Measurements from ENCODE around the gene CAB39L. TPM values are rescaled to one million over a fixed set of nuclear protein-coding genes. Genes with fewer than 3 reads are reported as not detected.
"Not testable (repeated sequence)": the region's sequence is repeated elsewhere in the genome, so short reads cannot be mapped to it uniquely, and the experiment has no call there.

The CAB39L gene
- total and polyA plus RNA-seq, 5 donors = 15.4 to 31.7 (median 27.1) TPM

- H3K4me1 ChIP-seq (ENCODE audit: control insufficient read depth, insufficient read depth, low read length); DNase-seq; intact Hi-C loops (cut with DNase I); ATAC-seq; H3K4me3 ChIP-seq (ENCODE audit: low read length); H3K9me3 ChIP-seq (ENCODE audit: control insufficient read depth, low read length); H3K27ac ChIP-seq (ENCODE audit: low read length); H3K27me3 ChIP-seq (ENCODE audit: control insufficient read depth, insufficient read depth): not testable (repeated sequence)
- WGBS = 94% methylated on average over 3 of the region's 3 CpGs
Measured at GRCh38 chr13:49327145-49327544, 116.7 kb downstream of the CAB39L start.

DNA sequence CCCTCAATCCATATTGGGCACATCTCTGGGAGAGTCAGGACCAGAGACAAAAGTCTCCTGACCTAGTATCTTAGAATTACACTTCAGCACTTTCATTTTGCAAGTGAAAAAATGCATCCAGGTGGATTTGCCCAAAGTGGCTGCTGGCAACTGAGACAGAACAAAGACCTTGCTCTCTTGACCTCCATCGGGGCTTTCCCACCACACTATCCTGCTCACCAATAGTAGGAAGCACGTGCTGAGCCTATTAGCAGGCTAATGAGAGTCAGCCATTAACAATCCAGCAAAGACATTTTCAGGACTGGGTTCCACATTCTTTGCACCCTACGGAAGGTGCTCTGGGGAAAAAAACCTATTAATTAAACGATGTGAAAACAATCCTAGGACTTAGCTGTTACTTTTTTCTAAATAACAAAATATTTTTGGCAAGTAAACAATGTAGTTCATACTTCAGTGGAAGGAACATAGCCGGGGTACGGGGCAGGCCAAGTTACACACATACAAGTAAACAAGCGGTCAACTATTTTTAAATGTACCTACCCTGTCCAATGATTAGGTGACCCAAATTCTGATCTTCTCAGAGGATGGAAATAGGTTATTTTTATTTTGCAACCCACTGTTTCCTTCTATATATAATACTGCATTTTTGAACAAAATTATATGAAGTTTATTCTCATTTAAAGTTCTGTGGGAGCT is 117.5 kb downstream of the CAB39L start:
- WGBS = 57% methylated on average over 7 of the region's 7 CpGs
- DNase-seq (peak in 1 of 3 donors; percentile 71), ATAC-seq (peak in 1 of 2 donors; percentile 78)
- intact Hi-C loops (cut with DNase I) = no loop called here
- no peaks in the 10 kb centered on the region for H3K9me3 ChIP-seq (ENCODE audit: control insufficient read depth, low read length)
- peaks cover 1% of the 10 kb centered on the region for H3K4me1 ChIP-seq (ENCODE audit: control insufficient read depth, insufficient read depth, low read length)
- H3K27me3 ChIP-seq (ENCODE audit: control insufficient read depth, insufficient read depth) = no peaks in the 10 kb centered on the region
- peak overlapping the region; percentile 52 for H3K27ac ChIP-seq (ENCODE audit: low read length)
- no peak overlapping the region for H3K4me3 ChIP-seq (ENCODE audit: low read length)

DNA sequence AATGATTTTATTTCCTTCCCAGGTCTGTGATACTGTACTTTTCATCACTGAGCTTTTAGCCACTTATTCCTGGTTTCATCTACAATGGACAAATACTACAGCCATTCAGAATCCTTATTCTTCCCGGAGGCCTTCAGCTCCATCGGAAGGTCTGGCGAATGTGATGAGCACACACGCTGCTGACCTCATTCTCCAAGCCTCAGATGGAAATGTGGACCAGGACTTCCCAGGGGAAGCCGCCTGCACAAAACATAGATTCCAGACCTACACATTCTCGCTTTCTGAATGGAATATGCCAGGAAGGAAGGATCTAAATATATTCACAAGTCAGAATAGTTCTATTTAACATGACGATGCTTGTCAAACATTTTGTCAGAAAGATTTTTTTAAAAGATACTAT is 120.5 kb downstream of the CAB39L start:
- WGBS = 87% methylated on average over 7 of the region's 7 CpGs
- Histone ChIP-seq H3K9me3 (ENCODE audit: control insufficient read depth, low read length) (no peaks in the 10 kb centered on the region), H3K4me1 (ENCODE audit: control insufficient read depth, insufficient read depth, low read length) (peaks cover 3% of the 10 kb centered on the region), H3K27me3 (ENCODE audit: control insufficient read depth, insufficient read depth) (no peaks in the 10 kb centered on the region), H3K4me3 (ENCODE audit: low read length) (no peak overlapping the region), H3K27ac (ENCODE audit: low read length) (no peak overlapping the region)
- intact Hi-C loops (cut with DNase I) = no loop called here
- ATAC-seq (no peak), DNase-seq (no peak)

DNA sequence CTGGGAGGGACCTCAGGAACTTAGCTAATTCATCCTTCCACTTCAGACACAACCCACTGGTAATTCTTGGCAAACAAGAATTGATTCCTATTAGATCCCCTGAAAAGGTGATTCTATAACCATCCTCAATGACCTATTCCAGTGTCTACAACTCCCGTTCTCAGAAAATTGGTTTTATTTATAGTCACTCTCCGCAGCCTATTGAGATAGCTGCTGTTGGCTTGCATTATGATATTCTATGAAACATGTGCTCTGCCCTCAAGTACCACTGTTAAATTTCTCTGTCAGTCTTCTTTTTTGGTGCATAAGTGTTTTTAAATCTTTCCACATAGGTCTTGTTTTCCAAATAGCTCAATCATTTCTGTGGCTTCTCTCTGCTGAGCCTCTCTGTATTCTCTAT is 121.2 kb downstream of the CAB39L start:
- Histone ChIP-seq H3K9me3 (ENCODE audit: control insufficient read depth, low read length) (no peaks in the 10 kb centered on the region), H3K4me3 (ENCODE audit: low read length) (no peak overlapping the region), H3K27ac (ENCODE audit: low read length) (no peak overlapping the region), H3K27me3 (ENCODE audit: control insufficient read depth, insufficient read depth) (no peaks in the 10 kb centered on the region), H3K4me1 (ENCODE audit: control insufficient read depth, insufficient read depth, low read length) (peaks cover 3% of the 10 kb centered on the region)
- no peak for ATAC-seq
- no peak for DNase-seq
- intact Hi-C loops (cut with DNase I) = no loop called here
- WGBS = 68% methylated on average over 2 of the region's 2 CpGs

GRCh38 chr13:49320975-49321374 is 122.9 kb downstream of the CAB39L start:
- intact Hi-C loops (cut with DNase I) = no loop called here
- H3K9me3 ChIP-seq (ENCODE audit: control insufficient read depth, low read length) = no peaks in the 10 kb centered on the region
- WGBS = 89% methylated on average over 2 of the region's 2 CpGs
- no peak overlapping the region for H3K4me3 ChIP-seq (ENCODE audit: low read length)
- H3K27ac ChIP-seq (ENCODE audit: low read length) = no peak overlapping the region
- DNase-seq = no peak
- no peak for ATAC-seq
- peaks cover 2% of the 10 kb centered on the region for H3K4me1 ChIP-seq (ENCODE audit: control insufficient read depth, insufficient read depth, low read length)
- H3K27me3 ChIP-seq (ENCODE audit: control insufficient read depth, insufficient read depth) = no peaks in the 10 kb centered on the region

- no peak overlapping the region for H3K27ac ChIP-seq (ENCODE audit: low read length)
- H3K4me3 ChIP-seq (ENCODE audit: low read length) = no peak overlapping the region
- DNase-seq (peak in 1 of 3 donors; percentile 56), ATAC-seq (peak in 1 of 2 donors; percentile 55)
- peaks cover 2% of the 10 kb centered on the region for H3K4me1 ChIP-seq (ENCODE audit: control insufficient read depth, insufficient read depth, low read length)
- no peaks in the 10 kb centered on the region for H3K9me3 ChIP-seq (ENCODE audit: control insufficient read depth, low read length)
- intact Hi-C loops (cut with DNase I) = no loop called here
- 73% methylated on average over 2 of the region's 2 CpGs for WGBS
- H3K27me3 ChIP-seq (ENCODE audit: control insufficient read depth, insufficient read depth) = no peaks in the 10 kb centered on the region
Measured at GRCh38 chr13:49319951-49320350, 123.9 kb downstream of the CAB39L start.

DNA sequence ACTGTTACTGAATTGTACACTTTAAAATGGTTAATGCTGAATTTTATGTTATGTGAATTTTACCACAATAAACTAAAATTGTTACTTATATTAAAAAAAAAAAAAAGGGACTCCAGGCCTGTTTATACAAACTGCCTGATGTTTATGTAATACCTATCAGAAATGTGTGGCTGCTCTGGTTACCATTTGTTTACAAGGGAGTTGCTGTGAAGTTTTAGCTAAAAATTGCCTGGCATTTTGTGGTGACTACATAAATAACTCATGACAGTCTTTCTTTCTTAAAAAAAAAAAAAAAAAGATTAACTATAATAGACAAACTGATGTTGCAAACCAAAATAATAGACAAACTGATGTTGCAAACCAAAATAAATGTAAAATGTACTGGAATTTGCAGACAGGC is 124.3 kb downstream of the CAB39L start:
- no peak for ATAC-seq
- H3K27me3 ChIP-seq (ENCODE audit: control insufficient read depth, insufficient read depth) = no peaks in the 10 kb centered on the region
- intact Hi-C loops (cut with DNase I) = no loop called here
- DNase-seq = no peak
- H3K9me3 ChIP-seq (ENCODE audit: control insufficient read depth, low read length) = no peaks in the 10 kb centered on the region
- H3K4me3 ChIP-seq (ENCODE audit: low read length) = no peak overlapping the region
- H3K27ac ChIP-seq (ENCODE audit: low read length) = no peak overlapping the region
- H3K4me1 ChIP-seq (ENCODE audit: control insufficient read depth, insufficient read depth, low read length) = peaks cover 2% of the 10 kb centered on the region

- Histone ChIP-seq H3K4me3 (ENCODE audit: low read length) (no peak overlapping the region), H3K27ac (ENCODE audit: low read length) (no peak overlapping the region), H3K27me3 (ENCODE audit: control insufficient read depth, insufficient read depth) (no peaks in the 10 kb centered on the region), H3K9me3 (ENCODE audit: control insufficient read depth, low read length) (no peaks in the 10 kb centered on the region), H3K4me1 (ENCODE audit: control insufficient read depth, insufficient read depth, low read length) (peaks cover 2% of the 10 kb centered on the region)
- WGBS = 93% methylated on average over 5 of the region's 5 CpGs
- intact Hi-C loops (cut with DNase I) = no loop called here
- ATAC-seq (no peak), DNase-seq (no peak)
Measured at GRCh38 chr13:49315756-49316482, 127.9 kb downstream of the CAB39L start.

DNA sequence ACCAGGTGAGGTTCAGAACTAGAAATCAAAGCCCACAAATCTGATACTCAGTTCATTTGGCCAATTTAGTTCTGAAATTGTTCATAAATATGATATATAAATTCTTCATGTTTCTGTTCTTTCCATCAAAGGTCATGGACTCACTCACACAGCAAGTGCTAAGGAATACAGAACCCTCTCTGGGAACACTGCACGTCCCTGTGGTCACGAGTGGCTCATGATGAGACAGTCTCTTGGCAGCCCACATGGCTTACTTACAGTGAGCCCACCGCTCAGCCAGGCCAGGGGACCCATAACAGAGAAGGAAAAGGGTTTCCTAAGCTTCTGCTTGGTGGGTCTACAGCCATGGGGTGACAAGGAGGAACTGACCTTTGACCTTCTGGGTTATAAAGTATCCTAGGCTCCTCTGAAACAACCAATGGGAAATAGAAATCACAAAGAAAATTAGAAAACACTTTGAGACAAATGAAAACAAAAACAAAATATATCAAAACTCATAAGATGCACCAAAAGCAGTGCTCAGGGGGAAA is 128.8 kb downstream of the CAB39L start:
- DNase-seq (no peak), ATAC-seq (no peak)
- intact Hi-C loops (cut with DNase I) = no loop called here
- H3K9me3 ChIP-seq (ENCODE audit: control insufficient read depth, low read length) = no peaks in the 10 kb centered on the region
- no peaks in the 10 kb centered on the region for H3K27me3 ChIP-seq (ENCODE audit: control insufficient read depth, insufficient read depth)
- 91% methylated on average over 3 of the region's 3 CpGs for WGBS
- no peak overlapping the region for H3K4me3 ChIP-seq (ENCODE audit: low read length)
- H3K27ac ChIP-seq (ENCODE audit: low read length) = no peak overlapping the region
- peaks cover 2% of the 10 kb centered on the region for H3K4me1 ChIP-seq (ENCODE audit: control insufficient read depth, insufficient read depth, low read length)

GRCh38 chr13:49314344-49314882 is 129.5 kb downstream of the CAB39L start:
- peak overlapping the region; percentile 50 for H3K27ac ChIP-seq (ENCODE audit: low read length)
- WGBS = 67% methylated on average over 6 of the region's 6 CpGs
- ATAC-seq = no peak
- H3K9me3 ChIP-seq (ENCODE audit: control insufficient read depth, low read length) = no peaks in the 10 kb centered on the region
- no peak overlapping the region for H3K4me3 ChIP-seq (ENCODE audit: low read length)
- H3K4me1 ChIP-seq (ENCODE audit: control insufficient read depth, insufficient read depth, low read length) = peaks cover 2% of the 10 kb centered on the region
- no peak for DNase-seq
- no peaks in the 10 kb centered on the region for H3K27me3 ChIP-seq (ENCODE audit: control insufficient read depth, insufficient read depth)
- intact Hi-C loops (cut with DNase I) = no loop called here

GRCh38 chr13:49311816-49312215 is 132.0 kb downstream of the CAB39L start:
- WGBS = 94% methylated on average over 6 of the region's 6 CpGs
- Histone ChIP-seq H3K27me3 (ENCODE audit: control insufficient read depth, insufficient read depth) (no peaks in the 10 kb centered on the region), H3K4me1 (ENCODE audit: control insufficient read depth, insufficient read depth, low read length) (peaks cover 5% of the 10 kb centered on the region), H3K4me3 (ENCODE audit: low read length) (no peak overlapping the region), H3K9me3 (ENCODE audit: control insufficient read depth, low read length) (no peaks in the 10 kb centered on the region), H3K27ac (ENCODE audit: low read length) (no peak overlapping the region)
- ATAC-seq (no peak), DNase-seq (no peak)
- intact Hi-C loops (cut with DNase I) = no loop called here
